Measurements from ENCODE around the gene AAMP.

AAMP gene

GRCh38 chr2:218284106-218284811, 14.3 kb upstream of the AAMP start:
- no peak for TF ChIP-seq CTCF (conservative IDR thresholded peaks at IDR 0.05)

GRCh38 chr2:218282173-218282991, 12.4 kb upstream of the AAMP start:
- no peak for TF ChIP-seq CTCF (conservative IDR thresholded peaks at IDR 0.05)
- peak overlapping the region; percentile 65 for H3K27ac ChIP-seq

More at GRCh38 chr2:218284106-218284811, 14.3 kb upstream of the AAMP start:
- peak overlapping the region; percentile 58; the same call in 1 of the 2 replicates for H3K27ac ChIP-seq

GRCh38 chr2:218281449-218281848, 11.5 kb upstream of the AAMP start:
- TF ChIP-seq CTCF (conservative IDR thresholded peaks at IDR 0.05): no peak
- H3K27ac ChIP-seq: peak overlapping the region; percentile 65

- no peak overlapping the region for H3K27ac ChIP-seq
- no peak for TF ChIP-seq CTCF (conservative IDR thresholded peaks at IDR 0.05)
Measured at GRCh38 chr2:218280260-218280870, 10.4 kb upstream of the AAMP start.

GRCh38 chr2:218278531-218279360, 8.8 kb upstream of the AAMP start:
- no peak overlapping the region for H3K27ac ChIP-seq
- TF ChIP-seq CTCF (conservative IDR thresholded peaks at IDR 0.05): no peak

GRCh38 chr2:218277921-218278320, 8.0 kb upstream of the AAMP start:
- no peak for TF ChIP-seq CTCF (conservative IDR thresholded peaks at IDR 0.05)
- H3K27ac ChIP-seq: no peak overlapping the region

Data from VCaP (cell line).